ENCODE measurements around the gene LEMD3. TPM values are rescaled to one million over a fixed set of nuclear protein-coding genes. Genes with fewer than 3 reads are reported as not detected.
A peak's percentile ranks its signal among the peaks of the same experiment; 100 is the strongest.

Gene LEMD3
- total RNA-seq, 2 experiments from 2014 or later = 16.5 to 17.5 TPM

DNA sequence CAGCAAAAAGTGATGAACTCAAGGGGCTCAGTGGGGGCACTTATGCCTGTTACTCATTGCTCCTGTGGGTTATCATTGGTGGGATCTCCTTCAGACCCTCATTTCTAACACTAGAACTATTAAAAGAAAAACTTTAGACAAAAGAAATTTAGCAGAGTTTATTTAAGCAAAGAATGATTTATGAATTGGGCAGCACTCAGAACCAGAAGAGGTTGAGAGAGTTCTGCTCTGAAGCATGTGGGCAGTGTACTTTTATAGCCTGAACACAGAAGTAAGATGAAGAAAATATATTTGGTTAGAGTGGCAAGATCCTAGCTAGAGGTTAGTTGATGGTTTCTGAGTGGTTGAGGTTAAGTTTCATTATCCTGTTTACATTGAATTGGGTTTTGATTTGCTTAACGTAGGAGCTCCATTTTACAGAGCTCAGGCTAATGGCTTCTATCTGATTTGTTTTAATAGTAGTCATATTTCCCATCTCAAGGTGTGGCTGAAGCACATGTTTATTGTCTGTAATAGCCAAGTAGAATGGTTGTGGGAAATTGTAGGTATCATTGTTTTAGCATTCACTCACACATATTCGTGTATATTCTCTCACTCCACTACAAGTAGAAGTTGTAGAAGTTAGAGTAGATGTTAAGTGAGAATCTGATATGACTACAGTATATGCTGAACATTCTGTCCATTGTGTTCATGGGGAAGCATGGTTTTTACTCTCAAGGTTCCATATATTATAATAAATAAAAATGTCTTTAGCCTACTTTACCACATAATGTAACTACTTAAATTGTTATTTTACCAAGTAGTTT is 27.6 kb downstream of the LEMD3 start:
- peaks cover 13% of the 10 kb centered on the region for H3K9me3 Mint-ChIP-seq
- no peak for DNase-seq
- no peaks in the 10 kb centered on the region for H3K27me3 Mint-ChIP-seq (ENCODE audit: low read depth)
- H3K36me3 Mint-ChIP-seq (ENCODE audit: low read depth) = peaks cover 53% of the 10 kb centered on the region
- intact Hi-C loops (cut with micrococcal nuclease) = loop anchor here (1.0 kb wide), 2 partner anchors 8 to 27 kb away; no protein-coding TSS in a partner anchor
- peak overlapping the region; percentile 28 for H3K27ac Mint-ChIP-seq
- CTCF ChIA-PET = interaction anchor here (0.6 kb wide), 1 partner anchor 68 kb away, joined by 3 read pairs; no protein-coding TSS in a partner anchor
- H3K4me3 Mint-ChIP-seq = no peak overlapping the region
- peaks cover 66% of the 10 kb centered on the region for H3K4me1 Mint-ChIP-seq (ENCODE audit: low read depth)

DNA sequence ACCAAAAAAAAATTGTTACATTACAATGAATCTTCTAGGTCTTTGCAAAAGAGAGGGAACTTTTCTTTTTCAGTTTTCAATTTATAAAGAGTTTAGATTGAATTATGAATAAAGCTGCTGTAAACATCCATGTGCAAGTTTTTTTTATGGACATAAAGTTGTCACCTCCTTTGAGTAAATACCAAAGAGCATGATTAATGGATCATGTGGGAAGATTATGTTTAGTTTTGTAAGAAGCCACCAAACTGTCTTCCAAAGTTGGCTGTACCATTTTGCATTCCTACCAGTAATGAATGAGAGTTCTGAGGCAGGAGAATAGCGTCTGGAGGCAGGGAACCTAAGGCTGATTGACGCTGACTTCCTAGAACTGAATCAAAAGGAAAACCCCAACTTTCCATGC is 30.2 kb downstream of the LEMD3 start:
- H3K27me3 Mint-ChIP-seq (ENCODE audit: low read depth) = no peaks in the 10 kb centered on the region
- intact Hi-C loops (cut with micrococcal nuclease) = no loop called here
- no peak overlapping the region for H3K4me3 Mint-ChIP-seq
- no peak overlapping the region for H3K27ac Mint-ChIP-seq
- H3K9me3 Mint-ChIP-seq = peaks cover 7% of the 10 kb centered on the region
- peaks cover 77% of the 10 kb centered on the region for H3K4me1 Mint-ChIP-seq (ENCODE audit: low read depth)
- CTCF ChIA-PET = interaction anchor here (0.6 kb wide), 1 partner anchor 167 kb away, joined by 4 read pairs; no protein-coding TSS in a partner anchor
- no peak for DNase-seq
- peaks cover 47% of the 10 kb centered on the region for H3K36me3 Mint-ChIP-seq (ENCODE audit: low read depth)

DNA sequence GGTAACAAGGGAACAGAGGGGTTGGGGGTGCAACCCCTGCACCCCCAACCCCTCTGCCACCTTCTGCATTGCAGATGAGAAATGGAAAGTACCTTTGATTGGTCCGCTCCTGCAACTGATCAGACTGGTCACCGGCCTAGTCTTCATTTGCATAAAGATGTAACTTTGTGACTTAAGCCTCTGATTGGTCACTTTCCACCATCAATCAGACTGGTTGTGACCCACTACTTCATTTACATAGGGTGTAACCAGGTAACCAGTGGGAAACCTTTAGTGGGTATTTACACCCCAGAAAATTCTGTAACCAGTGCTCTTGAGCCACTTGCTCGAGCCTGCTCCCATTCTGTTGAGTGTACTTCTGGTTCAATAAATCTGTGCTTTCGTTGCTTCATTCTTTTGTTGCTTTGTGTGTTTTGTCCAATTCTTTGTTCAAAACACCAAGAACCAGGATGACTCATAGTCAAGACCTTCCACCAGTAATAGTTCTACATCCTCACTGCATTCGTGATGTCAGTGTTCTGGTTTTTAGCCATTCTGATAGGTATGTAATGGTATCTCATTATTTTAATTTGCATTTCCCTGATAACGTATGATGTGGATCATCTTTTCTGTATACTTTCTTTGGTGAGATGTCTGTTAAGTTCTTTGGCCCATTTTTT is 30.8 kb downstream of the LEMD3 start:
- no peak overlapping the region for H3K27ac Mint-ChIP-seq
- no peak overlapping the region for H3K4me3 Mint-ChIP-seq
- CTCF ChIA-PET = no interaction called here
- H3K36me3 Mint-ChIP-seq (ENCODE audit: low read depth) = peaks cover 45% of the 10 kb centered on the region
- DNase-seq = no peak
- intact Hi-C loops (cut with micrococcal nuclease) = no loop called here
- H3K4me1 Mint-ChIP-seq (ENCODE audit: low read depth) = peaks cover 80% of the 10 kb centered on the region
- no peaks in the 10 kb centered on the region for H3K27me3 Mint-ChIP-seq (ENCODE audit: low read depth)
- H3K9me3 Mint-ChIP-seq = peaks cover 7% of the 10 kb centered on the region

DNA sequence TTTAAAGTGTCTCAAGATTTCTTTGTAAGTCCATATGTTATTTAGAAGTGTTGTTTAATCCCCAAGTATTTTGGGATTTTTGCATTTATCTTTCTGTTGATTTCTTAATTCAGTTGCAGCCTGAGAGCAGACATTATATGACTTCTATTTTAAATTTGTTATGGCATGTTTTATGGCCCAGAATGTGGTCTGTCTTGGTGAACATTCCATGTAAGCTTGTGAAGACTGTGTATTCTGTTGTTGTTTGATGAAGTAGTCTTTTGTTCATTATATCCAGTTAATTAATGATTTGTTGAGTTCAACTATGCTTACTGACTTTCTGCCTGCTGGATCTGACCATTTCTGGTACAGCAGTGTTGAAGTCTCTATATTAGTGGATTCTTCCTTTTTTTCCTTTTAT is 34.0 kb downstream of the LEMD3 start:
- CTCF ChIA-PET = no interaction called here

DNA sequence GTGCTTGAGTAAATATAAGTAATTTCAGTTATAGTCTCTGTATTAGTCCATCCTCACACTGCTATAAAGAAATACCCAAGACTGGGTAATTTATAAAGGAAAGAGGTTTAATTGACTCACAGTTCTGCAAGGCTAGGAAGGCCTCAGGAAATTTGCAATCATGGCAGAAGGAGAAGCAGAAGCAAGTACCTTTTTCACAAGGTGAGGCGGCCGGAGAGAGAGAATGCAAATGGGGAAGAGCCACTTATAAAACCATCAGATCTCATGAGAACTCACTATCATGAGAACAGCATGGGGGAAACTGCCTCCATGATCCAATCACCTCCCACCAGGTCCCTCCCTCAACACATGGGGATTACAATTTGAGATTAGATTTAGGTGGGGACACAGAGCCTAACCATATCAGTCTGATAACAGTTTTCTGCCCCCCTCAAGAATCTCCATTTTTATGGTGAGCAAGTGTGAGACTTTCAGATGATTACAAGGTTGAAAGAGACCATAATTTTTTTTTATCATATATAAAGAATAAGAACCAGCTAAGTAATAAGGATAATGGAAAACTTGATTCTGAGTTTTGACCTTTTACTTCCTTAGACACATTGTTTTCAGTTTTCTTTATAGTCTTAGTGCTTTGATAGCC is 35.6 kb downstream of the LEMD3 start:
- no peak for DNase-seq
- Mint-ChIP-seq H3K4me3 (no peak overlapping the region), H3K27ac (peak overlapping the region; percentile 79), H3K36me3 (ENCODE audit: low read depth) (peaks cover 27% of the 10 kb centered on the region), H3K27me3 (ENCODE audit: low read depth) (no peaks in the 10 kb centered on the region), H3K4me1 (ENCODE audit: low read depth) (peaks cover 85% of the 10 kb centered on the region), H3K9me3 (no peaks in the 10 kb centered on the region)
- CTCF ChIA-PET = interaction anchor here (0.6 kb wide), 1 partner anchor 11 kb away, joined by 3 read pairs; no protein-coding TSS in a partner anchor
- intact Hi-C loops (cut with micrococcal nuclease) = loop anchor here (1.0 to 2.0 kb wide), 3 partner anchors 8 to 44 kb away; no protein-coding TSS in a partner anchor

More for the DNA sequence above, 34.0 kb downstream of the LEMD3 start:
- Mint-ChIP-seq H3K36me3 (ENCODE audit: low read depth) (peaks cover 27% of the 10 kb centered on the region), H3K9me3 (no peaks in the 10 kb centered on the region), H3K27me3 (ENCODE audit: low read depth) (no peaks in the 10 kb centered on the region), H3K27ac (no peak overlapping the region), H3K4me3 (no peak overlapping the region), H3K4me1 (ENCODE audit: low read depth) (peaks cover 82% of the 10 kb centered on the region)
- no peak for DNase-seq
- intact Hi-C loops (cut with micrococcal nuclease) = no loop called here

DNA sequence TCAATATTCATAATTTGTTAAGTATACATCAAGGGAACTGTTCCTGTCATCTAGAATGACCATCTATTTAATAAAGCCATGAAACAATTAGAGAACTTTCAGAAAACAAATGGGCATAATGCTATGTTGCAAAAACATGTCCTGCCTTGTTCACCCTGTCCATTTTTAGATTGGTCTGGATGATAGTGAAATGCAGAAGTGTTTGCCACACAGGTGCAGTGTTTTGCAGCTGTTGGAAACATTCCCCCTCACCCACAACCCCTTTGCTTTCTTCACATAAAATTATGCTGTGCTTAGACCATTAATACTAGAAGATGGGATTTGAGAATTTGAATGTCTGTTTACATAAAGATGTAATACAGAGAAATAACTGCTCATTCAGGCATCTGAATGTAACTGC is 36.5 kb downstream of the LEMD3 start:
- peaks cover 20% of the 10 kb centered on the region for H3K36me3 Mint-ChIP-seq (ENCODE audit: low read depth)
- peak overlapping the region; percentile 74 for H3K27ac Mint-ChIP-seq
- DNase-seq = no peak
- intact Hi-C loops (cut with micrococcal nuclease) = loop anchor here (1.0 to 2.0 kb wide), 3 partner anchors 9 to 43 kb away; no protein-coding TSS in a partner anchor
- peaks cover 80% of the 10 kb centered on the region for H3K4me1 Mint-ChIP-seq (ENCODE audit: low read depth)
- no peaks in the 10 kb centered on the region for H3K9me3 Mint-ChIP-seq
- no peak overlapping the region for H3K4me3 Mint-ChIP-seq
- CTCF ChIA-PET = no interaction called here
- no peaks in the 10 kb centered on the region for H3K27me3 Mint-ChIP-seq (ENCODE audit: low read depth)

DNA sequence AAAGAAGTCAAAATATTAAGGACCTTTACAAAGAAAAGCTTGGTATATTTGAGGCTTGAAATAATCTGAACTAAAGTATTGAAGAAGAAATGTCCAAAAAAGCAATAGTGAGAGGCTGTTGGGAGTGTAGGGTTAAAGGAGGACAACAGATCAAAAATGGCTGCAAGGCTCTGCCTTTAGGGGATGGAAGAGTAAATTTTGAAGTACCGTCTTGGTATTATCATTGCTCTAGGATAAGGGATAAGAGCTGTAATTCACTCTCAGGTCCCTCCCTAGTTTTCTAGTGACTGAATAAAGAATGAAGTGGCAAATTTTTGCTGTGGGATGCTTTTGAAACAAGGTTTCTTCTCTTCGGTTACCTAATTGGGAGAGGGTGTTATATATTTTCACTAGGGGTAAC is 38.7 kb downstream of the LEMD3 start:
- H3K4me3 Mint-ChIP-seq = no peak overlapping the region
- H3K9me3 Mint-ChIP-seq = no peaks in the 10 kb centered on the region
- CTCF ChIA-PET = interaction anchor here (0.7 kb wide), 1 partner anchor 10 kb away, joined by 3 read pairs; no protein-coding TSS in a partner anchor

DNA sequence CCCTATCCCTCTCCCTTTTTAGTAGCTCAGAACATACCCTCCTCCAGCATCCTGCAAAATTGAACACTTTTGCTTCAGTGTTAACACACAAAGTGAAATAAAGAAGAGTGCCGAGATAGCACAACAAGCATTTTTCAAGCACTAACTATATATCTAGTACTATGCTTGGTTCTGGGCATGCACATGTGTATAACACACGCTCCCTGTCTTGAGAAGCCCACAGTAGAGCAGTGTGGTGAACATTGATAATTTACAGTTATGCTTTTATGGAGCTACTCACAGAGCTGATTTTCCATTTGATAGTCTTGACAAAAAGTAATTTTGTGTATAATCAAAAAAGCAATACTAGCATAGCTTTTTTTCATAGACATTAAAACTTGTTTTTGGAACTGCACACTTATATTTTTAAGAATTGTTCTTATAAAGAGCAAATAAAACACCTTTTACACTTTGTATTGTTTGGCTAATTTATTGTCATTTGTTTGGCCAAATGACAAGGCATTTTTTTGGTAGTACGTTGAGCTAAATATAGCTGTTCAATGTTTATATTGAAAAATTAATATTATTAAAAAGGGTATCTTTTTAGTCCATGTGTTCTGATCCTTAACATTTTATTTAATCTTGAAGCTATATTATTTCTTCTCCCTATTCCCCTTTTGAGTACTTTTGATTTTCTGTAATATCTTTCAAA is 39.7 kb downstream of the LEMD3 start:
- no peaks in the 10 kb centered on the region for H3K9me3 Mint-ChIP-seq
- peaks cover 11% of the 10 kb centered on the region for H3K36me3 Mint-ChIP-seq (ENCODE audit: low read depth)
- peak overlapping the region; percentile 43 for H3K4me3 Mint-ChIP-seq
- H3K27ac Mint-ChIP-seq = peak overlapping the region; percentile 69
- no peak for DNase-seq
- intact Hi-C loops (cut with micrococcal nuclease) = loop anchor here (2.0 kb wide), 1 partner anchor 18 kb away; no protein-coding TSS in a partner anchor
- H3K4me1 Mint-ChIP-seq (ENCODE audit: low read depth) = peaks cover 68% of the 10 kb centered on the region
- CTCF ChIA-PET = interaction anchor here (0.7 to 0.9 kb wide), 3 partner anchors 9 to 56 kb away, joined by 3 to 4 read pairs (median 3); no protein-coding TSS in a partner anchor
- no peaks in the 10 kb centered on the region for H3K27me3 Mint-ChIP-seq (ENCODE audit: low read depth)

More for the DNA sequence above, 38.7 kb downstream of the LEMD3 start:
- no peak overlapping the region for H3K27ac Mint-ChIP-seq
- peaks cover 14% of the 10 kb centered on the region for H3K36me3 Mint-ChIP-seq (ENCODE audit: low read depth)
- H3K4me1 Mint-ChIP-seq (ENCODE audit: low read depth) = peaks cover 72% of the 10 kb centered on the region
- intact Hi-C loops (cut with micrococcal nuclease) = loop anchor here (2.0 kb wide), 1 partner anchor 19 kb away; no protein-coding TSS in a partner anchor
- no peak for DNase-seq
- H3K27me3 Mint-ChIP-seq (ENCODE audit: low read depth) = no peaks in the 10 kb centered on the region

DNA sequence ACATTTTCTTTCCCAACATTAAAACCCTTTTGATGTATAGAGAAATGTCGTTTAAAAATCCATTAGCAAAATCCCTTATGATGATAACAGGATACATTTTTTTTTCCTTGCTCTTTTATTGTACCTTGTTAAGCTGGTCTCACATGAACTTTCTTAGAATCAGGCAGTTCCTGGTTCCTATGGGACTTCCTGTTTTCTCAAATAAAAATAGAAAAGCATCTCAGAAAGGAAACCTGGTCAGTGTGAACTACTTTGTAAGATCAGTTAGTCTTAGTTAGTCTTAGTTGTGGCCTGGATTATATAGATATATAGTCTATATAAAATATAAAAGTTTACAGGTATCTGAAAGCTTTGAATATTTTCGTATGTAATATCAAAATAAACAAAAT is 40.3 kb downstream of the LEMD3 start:
- H3K36me3 Mint-ChIP-seq (ENCODE audit: low read depth) = peaks cover 12% of the 10 kb centered on the region
- peak overlapping the region; percentile 43 for H3K4me3 Mint-ChIP-seq
- peak overlapping the region; percentile 69 for H3K27ac Mint-ChIP-seq
- no peaks in the 10 kb centered on the region for H3K27me3 Mint-ChIP-seq (ENCODE audit: low read depth)
- intact Hi-C loops (cut with micrococcal nuclease) = loop anchor here (2.0 kb wide), 1 partner anchor 17 kb away; no protein-coding TSS in a partner anchor
- no peak for DNase-seq
- H3K9me3 Mint-ChIP-seq = no peaks in the 10 kb centered on the region
- H3K4me1 Mint-ChIP-seq (ENCODE audit: low read depth) = peaks cover 63% of the 10 kb centered on the region
- CTCF ChIA-PET = interaction anchor here (0.7 to 0.9 kb wide), 2 partner anchors 23 to 56 kb away, joined by 3 to 4 read pairs; no protein-coding TSS in a partner anchor

DNA sequence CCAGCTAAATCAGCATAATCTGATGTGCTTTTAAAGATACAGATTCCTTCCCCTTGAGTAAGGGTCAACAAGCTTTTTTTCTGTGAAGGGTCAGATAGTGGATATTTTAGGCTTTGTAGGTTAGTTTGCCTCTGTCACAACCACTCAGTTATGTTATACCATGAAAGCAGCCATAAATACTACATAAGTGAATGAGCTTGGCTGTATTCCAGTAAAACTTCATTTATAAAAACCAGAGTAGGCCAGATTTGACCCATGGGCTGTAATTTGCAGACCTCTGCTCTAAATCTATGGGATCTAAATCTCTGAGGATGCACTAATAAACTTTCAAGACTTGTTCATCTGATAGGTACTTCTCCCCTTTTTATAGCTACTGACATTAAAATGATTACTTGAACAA is 47.7 kb downstream of the LEMD3 start:
- CTCF ChIA-PET = interaction anchor here (1.5 kb wide), 1 partner anchor 15 kb away, joined by 3 read pairs; no protein-coding TSS in a partner anchor
- no peak overlapping the region for H3K4me3 Mint-ChIP-seq
- no peak overlapping the region for H3K27ac Mint-ChIP-seq
- H3K4me1 Mint-ChIP-seq (ENCODE audit: low read depth) = peaks cover 12% of the 10 kb centered on the region
- peaks cover 17% of the 10 kb centered on the region for H3K9me3 Mint-ChIP-seq
- H3K27me3 Mint-ChIP-seq (ENCODE audit: low read depth) = no peaks in the 10 kb centered on the region
- DNase-seq = no peak
- intact Hi-C loops (cut with micrococcal nuclease) = no loop called here
- H3K36me3 Mint-ChIP-seq (ENCODE audit: low read depth) = peaks cover 55% of the 10 kb centered on the region

DNA sequence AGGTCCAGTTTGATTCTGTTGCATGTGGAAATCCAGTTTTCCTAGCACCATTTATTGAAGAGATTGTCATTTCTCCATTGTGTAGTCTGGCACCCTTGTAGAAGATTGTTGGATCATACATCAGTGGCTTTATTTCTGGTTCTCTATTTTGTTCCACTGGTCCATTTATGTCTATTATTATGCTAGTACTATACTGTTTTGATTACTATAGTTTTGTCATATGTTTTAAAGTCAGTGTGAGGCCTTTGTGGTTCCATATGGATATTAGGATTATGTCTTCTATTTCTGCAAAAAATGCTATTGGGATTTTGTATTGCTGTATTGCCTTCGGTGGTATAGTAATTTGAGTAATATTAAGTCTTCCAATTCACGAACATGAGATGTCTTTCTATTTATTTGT is 51.4 kb downstream of the LEMD3 start:
- peaks cover 18% of the 10 kb centered on the region for H3K4me1 Mint-ChIP-seq (ENCODE audit: low read depth)
- DNase-seq = no peak
- no peaks in the 10 kb centered on the region for H3K27me3 Mint-ChIP-seq (ENCODE audit: low read depth)
- no peak overlapping the region for H3K27ac Mint-ChIP-seq
- no peak overlapping the region for H3K4me3 Mint-ChIP-seq
- intact Hi-C loops (cut with micrococcal nuclease) = no loop called here
- peaks cover 74% of the 10 kb centered on the region for H3K36me3 Mint-ChIP-seq (ENCODE audit: low read depth)
- H3K9me3 Mint-ChIP-seq = peaks cover 30% of the 10 kb centered on the region
- CTCF ChIA-PET = interaction anchor here (0.6 kb wide), 1 partner anchor 41 kb away, joined by 4 read pairs; no protein-coding TSS in a partner anchor
